Activated T-cell treated with anti-CD3 and anti-CD28 coated beads, Interleukin-2, amount 50 U/mL, for 72 hours (primary cell): ENCODE results near the gene PRM1. TPM values are rescaled to one million over a fixed set of nuclear protein-coding genes. Genes with fewer than 3 reads are reported as not detected.

Source experiments
- ATAC-seq, 2 donors: fragments of 150-1000 bp; cut with Tn5 transposase; replicated peaks in 1 of 2; 2 replicates each; pipeline ENCODE4 v1.10.0; 2021; ENCODE audit warnings: moderate library complexity in 2 of 2, mild to moderate bottlenecking in 1 of 2
- DNase-seq, 2 donors: peaks; one replicate each; pipeline ENCODE4 v3.0.0; 2021 to 2022; ENCODE audit warnings: mixed read lengths in 1 of 2
- H3K27ac Mint-ChIP-seq: one replicate; pipeline ENCODE4 v1.8.0; 2022; ENCODE audit warnings: mild to moderate bottlenecking, moderate library complexity, mixed read lengths
- H3K27me3 Mint-ChIP-seq: one replicate; pipeline ENCODE4 v1.8.0; 2022; ENCODE audit warnings: low read depth, mixed read lengths
- H3K36me3 Mint-ChIP-seq, 2 donors: one replicate each; pipeline ENCODE4 v1.8.0; 2022; ENCODE audit warnings: mixed read lengths in 2 of 2, mild to moderate bottlenecking in 1 of 2; ENCODE audit not compliant: insufficient read depth in 2 of 2
- H3K4me1 Mint-ChIP-seq: one replicate; pipeline ENCODE4 v1.8.0; 2022; ENCODE audit warnings: low read depth, mixed read lengths
- H3K4me3 Mint-ChIP-seq, 2 donors: one replicate each; pipeline ENCODE4 v1.8.0; 2022; ENCODE audit warnings: mild to moderate bottlenecking in 2 of 2, mixed read lengths in 2 of 2, moderate library complexity in 2 of 2
- H3K9me3 Mint-ChIP-seq, 2 donors: one replicate each; pipeline ENCODE4 v1.8.0; 2022; ENCODE audit warnings: mixed read lengths in 2 of 2
- total RNA-seq, 2 donors: library from RNA; stranded (reverse); gene quantifications; one replicate each; pipeline ENCODE4 v1.2.3, GENCODE V29; 2022

Gene PRM1, protein sequence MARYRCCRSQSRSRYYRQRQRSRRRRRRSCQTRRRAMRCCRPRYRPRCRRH
- total RNA-seq: not detected

DNA sequence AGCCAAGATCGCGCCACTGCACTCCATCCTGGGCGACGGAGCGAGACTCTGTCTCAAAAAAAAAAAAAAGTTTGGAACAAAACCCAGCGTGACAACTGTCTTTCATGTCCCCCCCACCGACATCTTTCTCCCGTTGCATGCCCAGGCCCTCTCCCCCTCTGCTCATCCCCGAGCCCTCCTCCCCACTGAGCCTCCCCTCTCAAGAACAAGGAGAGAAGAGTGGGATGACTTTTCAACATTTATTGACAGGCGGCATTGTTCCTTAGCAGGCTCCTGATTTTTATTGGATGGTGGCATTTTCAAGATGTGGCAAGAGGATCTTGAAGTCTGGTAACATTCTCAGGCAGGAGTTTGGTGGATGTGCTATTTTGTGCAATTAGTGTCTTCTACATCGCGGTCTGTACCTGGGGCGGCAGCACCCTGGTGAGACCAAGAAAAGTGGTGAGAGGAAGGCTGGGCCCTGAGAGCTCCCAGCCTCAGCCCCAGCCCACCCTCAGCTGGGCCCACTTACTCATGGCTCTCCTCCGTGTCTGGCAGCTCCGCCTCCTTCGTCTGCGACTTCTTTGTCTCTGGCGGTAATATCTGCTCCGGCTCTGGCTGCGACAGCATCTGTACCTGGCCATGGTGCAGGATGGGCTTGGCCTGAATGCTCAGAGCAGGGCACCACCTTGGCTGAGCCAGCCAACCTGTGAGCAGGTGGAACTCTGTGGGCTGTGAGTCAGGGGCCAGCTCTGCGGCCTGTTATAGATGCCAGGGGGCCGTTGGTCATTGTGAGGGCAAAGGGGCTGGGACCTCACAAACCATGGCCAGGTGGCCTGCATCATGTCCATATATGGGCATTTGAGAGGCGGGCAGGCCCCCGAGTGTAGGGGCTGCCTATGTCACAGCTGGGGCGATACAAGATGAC lies at the start of gene PRM1:
TSS of gene PRM1 (minus strand) at position 715 of the 907 bp plus-strand sequence. CDS start at position 623, 92 bp downstream.
- Mint-ChIP-seq H3K4me1 (peaks cover 15% of the 10 kb centered on the region), H3K36me3 (no peaks in the 10 kb centered on the region), H3K4me3 (no peak within 1 kb of the TSS), H3K27ac (no peak within 1 kb of the TSS), H3K9me3 (no peaks in the 10 kb centered on the region), H3K27me3 (peaks cover 11% of the 10 kb centered on the region)
- ATAC-seq: no peak
- DNase-seq: no peak

DNA sequence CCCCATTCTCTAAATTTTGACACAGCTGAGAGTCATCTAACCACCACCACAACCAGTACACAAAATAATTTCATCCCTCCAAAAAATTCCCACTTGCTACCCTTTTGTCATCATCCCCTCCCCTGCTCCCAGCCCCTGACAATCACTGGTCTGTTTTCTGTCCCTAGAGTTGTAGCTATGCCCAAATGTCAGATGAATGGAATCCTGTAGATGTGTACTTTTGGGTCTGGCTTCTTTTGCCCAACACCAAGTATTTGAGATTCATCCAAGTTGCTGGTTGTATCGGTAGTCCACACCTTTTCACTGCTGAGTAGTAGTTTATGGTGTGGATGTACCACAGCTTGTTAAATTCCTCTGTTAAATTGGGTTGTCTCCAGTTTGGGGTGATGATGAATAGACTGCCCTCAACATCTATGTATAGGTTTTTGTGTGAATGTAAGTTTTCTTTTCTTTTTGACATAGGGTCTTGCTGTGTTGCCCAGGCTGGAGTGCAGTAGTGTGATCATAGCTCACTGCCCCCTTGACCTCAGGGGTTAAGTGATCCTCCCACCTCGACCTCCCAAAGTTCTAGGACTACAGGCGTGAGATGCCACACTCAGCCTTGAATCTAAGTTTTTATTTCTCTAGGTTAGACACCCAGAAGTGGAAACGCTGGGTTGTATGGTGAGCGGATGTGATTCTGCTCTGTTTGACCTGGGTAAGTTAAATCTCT lies 49.6 kb upstream of the PRM1 start:
- H3K4me1 Mint-ChIP-seq: peaks cover 65% of the 10 kb centered on the region
- H3K27me3 Mint-ChIP-seq: no peaks in the 10 kb centered on the region
- DNase-seq (no peak), ATAC-seq (no peak)
- H3K9me3 Mint-ChIP-seq: no peaks in the 10 kb centered on the region
- H3K27ac Mint-ChIP-seq: no peak overlapping the region
- no peak overlapping the region for H3K4me3 Mint-ChIP-seq
- H3K36me3 Mint-ChIP-seq: peaks cover 0 to 2% of the 10 kb centered on the region in 2 donors

- H3K4me1 Mint-ChIP-seq: peaks cover 73% of the 10 kb centered on the region
- no peak overlapping the region for H3K27ac Mint-ChIP-seq
- no peak for DNase-seq
- H3K27me3 Mint-ChIP-seq: no peaks in the 10 kb centered on the region
- ATAC-seq: no peak
- H3K4me3 Mint-ChIP-seq: no peak overlapping the region
- peaks cover 0 to 2% of the 10 kb centered on the region in 2 donors for H3K36me3 Mint-ChIP-seq
- no peaks in the 10 kb centered on the region for H3K9me3 Mint-ChIP-seq
Measured at GRCh38 chr16:11329891-11330290, 48.8 kb upstream of the PRM1 start.

- H3K4me3 Mint-ChIP-seq: peak overlapping the region; percentile 80 to 90
- H3K36me3 Mint-ChIP-seq: peaks cover 0 to 2% of the 10 kb centered on the region in 2 donors
- peaks cover 77% of the 10 kb centered on the region for H3K4me1 Mint-ChIP-seq
- DNase-seq (no peak), ATAC-seq (peak in 1 of 2 donors; percentile 12)
- H3K27ac Mint-ChIP-seq: peak overlapping the region; percentile 44
- H3K27me3 Mint-ChIP-seq: no peaks in the 10 kb centered on the region
- H3K9me3 Mint-ChIP-seq: no peaks in the 10 kb centered on the region
Measured at GRCh38 chr16:11329071-11329491, 48.0 kb upstream of the PRM1 start.

DNA sequence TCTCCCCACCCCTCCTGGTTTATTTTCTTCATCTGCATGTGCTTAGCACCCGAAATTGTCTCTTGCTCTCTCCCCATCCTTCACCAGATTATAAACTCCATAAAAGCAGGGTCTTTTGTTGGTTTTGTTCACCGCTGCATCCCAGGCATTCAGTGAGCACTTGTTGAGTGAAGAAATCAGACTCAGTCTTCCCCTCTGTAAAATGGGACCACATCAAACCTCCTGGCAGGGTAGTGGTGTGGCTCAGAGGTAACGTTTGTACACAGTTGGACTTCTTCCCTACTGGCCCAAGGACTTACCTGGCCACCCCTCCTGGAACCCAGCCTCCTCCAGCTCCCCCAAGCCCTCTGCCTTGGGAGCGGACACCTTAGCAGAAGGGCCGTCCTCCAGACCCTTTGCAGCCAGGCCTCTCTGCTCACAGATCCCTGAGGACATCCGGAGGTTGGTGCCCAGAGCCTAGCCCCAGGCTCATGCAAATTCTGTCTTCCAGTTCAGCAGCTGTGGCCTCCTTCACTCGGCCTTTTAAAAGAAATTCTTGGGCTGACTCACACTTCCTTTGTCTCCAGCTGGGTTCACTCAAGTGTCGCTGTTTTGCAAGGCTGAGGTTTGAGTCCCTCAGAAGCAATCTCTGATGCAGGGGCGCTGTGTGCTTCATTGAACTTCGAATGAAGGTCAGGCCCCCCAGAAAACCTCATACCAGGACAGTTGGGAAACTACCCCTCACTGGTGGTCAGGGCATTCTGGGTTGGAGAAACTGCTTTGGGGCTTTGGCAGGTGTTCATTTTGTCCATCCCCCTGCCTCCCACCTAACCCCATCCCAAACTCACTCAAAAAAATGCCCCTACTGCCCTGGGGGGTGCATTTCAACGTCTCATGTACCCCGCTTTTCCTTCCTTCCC lies 47.3 kb upstream of the PRM1 start:
- DNase-seq: peak; percentile 67 to 74
- H3K27me3 Mint-ChIP-seq: no peaks in the 10 kb centered on the region

DNA sequence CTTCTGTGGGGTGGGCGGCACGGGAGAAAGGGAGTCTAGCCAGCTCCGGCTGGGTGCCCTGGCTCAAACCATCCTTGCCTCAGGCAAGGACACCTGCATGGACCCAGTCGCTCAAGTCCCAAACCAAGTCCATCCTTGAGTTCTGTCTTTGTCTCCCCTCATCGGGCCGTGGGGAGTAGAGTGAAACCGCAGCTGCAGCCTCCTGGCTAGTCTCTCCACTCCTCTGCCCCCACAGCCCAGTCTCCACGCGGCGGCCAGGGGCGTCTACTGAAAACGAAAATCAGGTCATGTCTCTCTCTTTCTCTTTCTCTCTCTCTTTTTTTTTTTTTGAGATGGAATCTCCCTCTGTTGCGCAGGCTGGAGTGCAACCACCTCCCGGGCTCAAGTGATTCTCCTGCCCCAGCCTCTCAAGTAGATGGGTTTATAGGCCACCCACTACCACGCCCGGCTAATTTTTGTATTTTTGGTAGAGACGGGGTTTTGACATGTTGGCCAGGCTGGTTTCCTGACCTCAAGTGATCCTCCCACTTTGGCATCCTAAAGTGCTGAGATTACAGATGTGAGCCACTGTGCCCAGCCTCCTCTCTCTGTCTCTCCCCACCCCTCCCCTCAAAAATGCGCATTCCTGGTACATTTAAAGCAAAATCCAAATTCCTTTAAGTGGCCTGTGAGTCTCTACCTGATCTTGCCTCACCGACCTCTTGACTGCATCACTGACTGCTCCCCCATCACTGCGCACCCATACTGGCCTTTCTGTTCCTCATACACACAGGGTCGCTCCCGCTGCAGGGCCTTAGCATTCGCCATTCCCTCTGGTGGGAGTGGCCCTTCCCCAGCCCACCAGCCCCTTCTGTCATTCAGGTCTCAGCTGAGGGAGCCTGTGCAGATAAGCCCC lies 46.4 kb upstream of the PRM1 start:
- Mint-ChIP-seq H3K27me3 (no peaks in the 10 kb centered on the region), H3K4me3 (peak overlapping the region; percentile 80 to 90), H3K36me3 (peaks cover 0 to 2% of the 10 kb centered on the region in 2 donors), H3K9me3 (no peaks in the 10 kb centered on the region), H3K27ac (peak overlapping the region; percentile 79), H3K4me1 (peaks cover 65% of the 10 kb centered on the region)
- ATAC-seq (peak; percentile 15 to 19), DNase-seq (peak; percentile 21 to 51)

More for the DNA sequence above, 47.3 kb upstream of the PRM1 start:
- Mint-ChIP-seq H3K9me3 (no peaks in the 10 kb centered on the region), H3K4me3 (peak overlapping the region; percentile 80 to 90), H3K27ac (peak overlapping the region; percentile 79), H3K4me1 (peaks cover 71% of the 10 kb centered on the region), H3K36me3 (peaks cover 0 to 2% of the 10 kb centered on the region in 2 donors)
- peak; percentile 75 to 77 for ATAC-seq

DNA sequence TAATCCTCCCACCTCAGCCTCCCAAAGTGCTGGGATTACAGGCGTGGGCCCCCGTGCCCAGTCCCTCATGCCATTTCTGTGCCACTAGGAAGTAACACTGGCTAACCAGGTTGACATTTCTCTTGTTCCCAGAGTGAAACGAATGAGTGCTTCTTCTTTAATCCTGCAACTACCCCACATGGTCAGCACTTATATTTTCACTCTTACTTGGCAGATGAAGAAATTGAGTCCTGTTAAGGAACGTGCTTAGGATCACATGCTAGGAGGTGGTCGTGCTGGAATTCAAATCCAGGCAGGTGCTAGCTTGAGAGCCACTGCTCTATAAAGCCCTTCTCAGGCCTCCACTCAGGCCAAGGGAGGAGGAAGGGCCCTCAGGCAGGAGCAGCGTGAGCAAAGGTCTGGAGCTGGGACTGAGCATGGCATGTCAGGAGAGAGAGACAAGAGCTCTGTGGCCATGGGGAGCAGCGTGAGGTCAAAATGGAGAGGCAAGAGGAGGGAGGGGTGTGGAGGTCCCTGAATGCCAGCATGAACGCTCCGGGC lies 45.7 kb upstream of the PRM1 start:
- H3K4me3 Mint-ChIP-seq: peak overlapping the region; percentile 51 to 90
- H3K27me3 Mint-ChIP-seq: no peaks in the 10 kb centered on the region
- no peak overlapping the region for H3K27ac Mint-ChIP-seq
- peaks cover 0 to 2% of the 10 kb centered on the region in 2 donors for H3K36me3 Mint-ChIP-seq
- DNase-seq: no peak
- ATAC-seq: no peak
- no peaks in the 10 kb centered on the region for H3K9me3 Mint-ChIP-seq
- peaks cover 65% of the 10 kb centered on the region for H3K4me1 Mint-ChIP-seq

DNA sequence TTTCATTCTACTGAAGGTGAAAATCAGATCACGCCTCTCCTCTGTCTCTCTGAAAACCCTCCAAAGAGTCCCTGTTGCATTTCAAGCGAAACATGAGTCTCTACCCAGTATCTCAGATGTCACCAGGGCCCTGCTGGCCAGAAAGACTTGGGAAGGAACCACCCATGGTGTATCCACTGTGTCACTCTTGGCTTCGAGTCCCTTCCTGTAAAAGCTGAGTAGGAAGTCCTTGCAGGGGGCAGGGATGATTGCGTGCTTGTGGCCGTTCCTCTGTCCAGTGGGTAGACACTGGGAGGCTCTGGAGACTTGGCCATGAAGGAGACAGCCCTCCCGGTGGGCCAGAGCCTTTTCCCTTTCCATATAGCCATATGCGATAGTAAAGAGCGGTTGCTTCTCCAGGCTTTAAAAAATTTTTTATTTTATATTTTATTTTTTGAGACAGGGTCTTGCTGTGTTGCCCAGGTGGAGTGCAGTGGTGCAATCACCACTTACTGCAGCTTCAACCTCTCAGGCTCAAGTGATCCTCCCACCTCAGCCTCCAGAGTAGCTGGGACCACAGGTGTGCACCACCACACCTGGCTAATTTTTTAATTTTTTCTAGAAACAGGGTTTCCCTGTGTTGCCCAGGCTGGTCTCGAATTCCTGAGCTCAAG lies 45.1 kb upstream of the PRM1 start:
- Mint-ChIP-seq H3K27me3 (no peaks in the 10 kb centered on the region), H3K4me3 (peak overlapping the region; percentile 19 to 57), H3K4me1 (peaks cover 65% of the 10 kb centered on the region), H3K36me3 (peaks cover 0 to 2% of the 10 kb centered on the region in 2 donors), H3K27ac (peak overlapping the region; percentile 11), H3K9me3 (no peaks in the 10 kb centered on the region)
- ATAC-seq (peak; percentile 14 to 18), DNase-seq (no peak)

GRCh38 chr16:11325404-11326083 lies 44.4 kb upstream of the PRM1 start:
- H3K36me3 Mint-ChIP-seq: peaks cover 0 to 2% of the 10 kb centered on the region in 2 donors
- ATAC-seq (peak; percentile 67 to 68), DNase-seq (peak; percentile 38 to 54)
- peak overlapping the region; percentile 0 to 57 for H3K4me3 Mint-ChIP-seq
- no peaks in the 10 kb centered on the region for H3K9me3 Mint-ChIP-seq
- H3K27me3 Mint-ChIP-seq: no peaks in the 10 kb centered on the region
- H3K4me1 Mint-ChIP-seq: peaks cover 60% of the 10 kb centered on the region
- H3K27ac Mint-ChIP-seq: peak overlapping the region; percentile 11

DNA sequence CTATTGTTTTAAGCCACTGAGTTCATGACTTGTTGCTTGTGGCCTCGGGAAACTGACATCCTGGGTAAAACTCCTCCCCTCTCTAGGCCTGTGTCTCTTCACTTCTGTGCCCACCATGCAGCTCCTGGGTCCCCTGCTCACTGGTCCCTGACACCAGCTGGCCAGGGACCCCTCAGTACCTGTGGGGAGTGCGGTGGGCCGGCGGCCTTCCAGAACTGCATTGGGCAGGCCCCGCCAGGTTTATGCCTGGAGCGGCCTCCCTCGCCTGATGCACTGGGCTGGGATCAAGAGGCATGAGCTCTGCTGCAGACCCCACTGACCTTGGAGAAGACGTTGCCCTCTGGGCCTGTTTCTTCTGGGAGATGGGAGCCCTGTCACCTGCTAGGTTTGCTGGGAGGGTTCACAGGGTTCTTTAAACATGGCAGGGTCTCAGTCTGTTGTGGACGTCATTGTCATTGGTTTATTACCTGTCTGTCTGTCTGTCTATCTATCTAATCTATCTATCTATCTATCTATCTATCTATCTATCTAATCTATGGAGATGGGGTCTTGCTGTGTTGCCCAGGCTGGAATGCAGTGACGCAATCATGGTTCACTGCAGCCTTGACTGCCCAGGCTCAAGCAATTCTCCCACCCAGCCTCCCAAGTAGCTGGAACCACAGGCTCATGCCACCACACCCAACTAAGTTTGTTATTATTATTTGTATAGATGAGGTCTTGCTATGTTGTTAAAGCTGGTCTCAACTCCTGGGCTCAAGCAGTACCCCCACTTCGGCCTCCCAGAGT lies 42.6 kb upstream of the PRM1 start:
- H3K27me3 Mint-ChIP-seq: no peaks in the 10 kb centered on the region
- no peak overlapping the region for H3K4me3 Mint-ChIP-seq
- H3K4me1 Mint-ChIP-seq: peaks cover 43% of the 10 kb centered on the region
- ATAC-seq (no peak), DNase-seq (no peak)
- H3K36me3 Mint-ChIP-seq: peaks cover 0 to 2% of the 10 kb centered on the region in 2 donors
- no peak overlapping the region for H3K27ac Mint-ChIP-seq
- H3K9me3 Mint-ChIP-seq: no peaks in the 10 kb centered on the region
